Cortex of kidney (tissue), 1 donor: Measurements from ENCODE around the gene CRIP1.

Experiments used
- DNase-seq: peaks from one replicate; lab custom pipeline; 2025; lab: John Stamatoyannopoulos, UW

The CRIP1 gene

DNA sequence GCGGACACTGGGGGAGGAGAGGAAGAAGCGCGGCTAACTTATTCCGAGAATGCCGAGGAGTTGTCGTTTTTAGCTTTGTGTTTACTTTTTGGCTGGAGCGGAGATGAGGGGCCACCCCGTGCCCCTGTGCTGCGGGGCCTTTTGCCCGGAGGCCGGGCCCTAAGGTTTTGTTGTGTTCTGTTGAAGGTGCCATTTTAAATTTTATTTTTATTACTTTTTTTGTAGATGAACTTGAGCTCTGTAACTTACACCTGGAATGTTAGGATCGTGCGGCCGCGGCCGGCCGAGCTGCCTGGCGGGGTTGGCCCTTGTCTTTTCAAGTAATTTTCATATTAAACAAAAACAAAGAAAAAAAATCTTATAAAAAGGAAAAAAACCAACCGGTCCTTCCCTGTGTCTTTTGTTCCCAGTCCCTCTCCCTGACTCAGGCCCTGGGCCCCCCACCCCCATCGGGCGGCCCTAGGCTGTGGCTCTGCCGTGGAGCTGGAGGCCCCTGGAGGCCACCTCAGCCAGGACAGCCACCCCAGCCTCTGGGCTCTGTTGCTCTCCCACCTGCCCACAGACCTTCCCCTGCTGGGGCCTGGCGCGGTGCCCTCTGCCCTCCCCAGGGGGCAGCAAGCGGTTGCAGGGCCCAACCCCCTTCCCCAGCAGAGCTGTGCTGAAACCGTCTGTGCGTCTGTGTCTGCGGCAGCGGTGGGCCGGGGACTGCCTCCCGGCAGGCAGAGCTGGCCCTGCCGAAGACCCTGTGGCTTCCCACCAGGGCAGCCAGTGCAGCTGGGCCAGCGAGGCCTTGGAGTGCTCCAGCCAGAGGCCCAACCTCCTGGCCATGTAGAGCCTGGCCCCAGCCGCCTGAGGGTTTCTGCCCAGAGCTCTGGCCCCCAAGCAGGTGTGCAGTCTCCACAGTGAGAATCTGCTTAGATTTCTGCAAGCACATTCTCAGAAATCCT, 16.1 kb upstream of the CRIP1 start:
- DNase-seq = no peak

DNA sequence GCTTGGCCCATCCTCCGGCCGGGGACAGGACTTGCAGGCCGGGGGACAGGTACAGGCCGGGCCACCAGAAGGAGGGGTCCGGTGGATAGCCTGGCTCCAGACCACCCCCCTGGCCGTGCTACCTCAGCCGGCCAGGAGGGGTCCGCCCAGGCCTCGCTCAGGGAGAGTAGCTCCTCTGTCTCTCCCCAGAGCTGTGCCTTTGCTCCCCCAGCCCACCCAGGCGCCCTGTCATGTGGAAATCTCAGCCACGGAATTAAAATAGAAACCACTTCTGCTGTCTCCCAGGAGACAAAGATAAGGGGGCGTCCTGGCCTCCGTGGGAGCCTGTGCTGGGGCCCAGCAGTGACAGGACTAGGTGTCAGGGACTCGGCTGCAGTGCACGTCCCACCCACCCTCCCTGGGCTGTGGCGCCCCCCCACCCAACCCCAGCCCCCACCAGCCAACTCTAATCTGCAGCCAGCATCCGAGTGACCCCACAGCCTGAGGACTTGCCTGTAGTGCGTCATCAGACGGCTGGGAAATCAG, 15.3 kb upstream of the CRIP1 start:
- no peak for DNase-seq

DNA sequence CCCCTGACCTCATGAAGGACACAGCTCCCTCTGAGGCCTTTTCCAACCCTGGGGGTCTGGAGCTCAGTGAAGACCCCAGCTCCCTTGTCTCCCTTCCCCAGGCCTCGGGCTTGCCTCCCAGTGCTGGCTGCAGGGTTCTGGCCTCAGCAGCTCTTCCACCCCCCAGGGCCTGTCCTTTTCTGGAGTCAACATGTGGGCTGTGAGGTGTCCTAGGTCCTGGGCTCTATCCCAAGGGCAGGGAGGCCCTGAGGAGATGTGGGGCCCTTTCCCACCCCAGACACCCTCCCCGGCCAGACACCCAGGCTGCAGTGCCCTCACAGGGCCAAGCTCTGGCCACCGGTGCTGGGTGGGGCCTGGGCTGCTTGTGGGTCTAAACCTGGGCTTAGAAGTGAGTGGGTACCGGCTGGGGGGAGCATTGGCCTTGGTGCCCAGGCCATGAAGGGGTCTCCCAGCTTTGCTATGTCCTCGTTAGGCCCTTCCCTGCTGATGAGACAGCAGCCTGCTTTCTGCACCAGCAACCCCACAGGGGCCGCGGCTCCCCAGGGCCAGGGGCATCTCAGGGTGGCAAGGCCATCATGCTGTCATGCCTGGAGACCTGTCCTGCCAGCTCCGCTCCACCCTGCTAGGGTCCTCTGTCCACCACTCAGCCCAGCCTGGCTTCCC, 14.7 kb upstream of the CRIP1 start:
- no peak for DNase-seq

DNA sequence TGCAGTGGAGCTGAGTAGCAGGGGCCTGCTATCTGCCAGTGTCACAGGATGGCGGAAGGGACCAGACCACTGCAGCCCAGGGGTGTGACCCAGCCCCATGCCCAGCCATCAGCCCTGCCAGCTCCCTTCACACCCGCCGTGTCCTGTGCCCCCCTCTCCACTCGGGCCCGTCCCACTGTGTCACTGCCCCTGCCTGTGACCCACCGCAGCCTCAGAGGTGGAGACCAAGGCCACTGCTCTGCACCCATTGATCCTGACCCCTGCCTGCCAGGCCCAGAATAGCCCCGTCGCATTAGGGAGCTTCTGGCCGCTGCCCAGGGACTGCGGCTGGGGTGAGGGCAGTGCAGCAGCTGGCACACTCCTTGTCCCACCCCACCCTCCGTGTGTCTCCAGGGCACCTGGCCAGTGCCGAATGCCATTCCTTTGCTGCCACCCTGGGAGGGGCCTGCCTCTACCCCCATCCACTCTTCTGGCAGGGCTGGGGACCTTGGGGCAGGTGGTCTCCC, 14.1 kb upstream of the CRIP1 start:
- DNase-seq = no peak

DNA sequence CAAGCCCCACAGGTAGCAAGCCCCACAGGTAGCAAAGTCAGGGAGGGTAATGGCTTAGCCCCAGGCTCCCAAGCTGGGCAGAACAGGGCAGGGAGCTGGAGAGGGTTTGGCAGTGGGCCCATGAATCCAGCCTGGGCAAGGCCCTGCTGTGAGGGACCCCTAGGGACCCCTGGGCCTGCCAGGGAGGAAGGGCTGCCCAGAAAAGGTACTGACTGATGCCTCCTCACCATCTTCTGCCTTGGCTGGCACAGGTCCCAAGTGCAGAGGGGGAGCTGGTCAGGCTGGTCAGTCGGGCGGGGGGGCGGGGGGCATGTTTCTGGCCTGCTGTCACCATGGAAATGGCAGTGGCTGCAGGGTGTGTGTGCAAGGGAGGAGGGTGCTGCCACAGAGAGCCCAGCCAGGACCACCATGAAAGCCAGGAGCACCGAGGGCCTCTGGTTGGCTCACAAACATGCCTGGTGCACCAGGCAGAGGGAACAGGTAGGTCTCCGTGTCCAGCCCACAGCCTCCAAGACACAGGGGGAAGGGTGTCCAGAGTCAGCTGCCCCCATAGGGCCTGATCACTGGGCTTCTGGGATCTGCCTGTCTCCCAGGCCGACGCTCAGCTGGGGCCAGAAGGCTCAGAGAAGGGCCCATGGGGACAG, 13.5 kb upstream of the CRIP1 start:
- DNase-seq = no peak

DNA sequence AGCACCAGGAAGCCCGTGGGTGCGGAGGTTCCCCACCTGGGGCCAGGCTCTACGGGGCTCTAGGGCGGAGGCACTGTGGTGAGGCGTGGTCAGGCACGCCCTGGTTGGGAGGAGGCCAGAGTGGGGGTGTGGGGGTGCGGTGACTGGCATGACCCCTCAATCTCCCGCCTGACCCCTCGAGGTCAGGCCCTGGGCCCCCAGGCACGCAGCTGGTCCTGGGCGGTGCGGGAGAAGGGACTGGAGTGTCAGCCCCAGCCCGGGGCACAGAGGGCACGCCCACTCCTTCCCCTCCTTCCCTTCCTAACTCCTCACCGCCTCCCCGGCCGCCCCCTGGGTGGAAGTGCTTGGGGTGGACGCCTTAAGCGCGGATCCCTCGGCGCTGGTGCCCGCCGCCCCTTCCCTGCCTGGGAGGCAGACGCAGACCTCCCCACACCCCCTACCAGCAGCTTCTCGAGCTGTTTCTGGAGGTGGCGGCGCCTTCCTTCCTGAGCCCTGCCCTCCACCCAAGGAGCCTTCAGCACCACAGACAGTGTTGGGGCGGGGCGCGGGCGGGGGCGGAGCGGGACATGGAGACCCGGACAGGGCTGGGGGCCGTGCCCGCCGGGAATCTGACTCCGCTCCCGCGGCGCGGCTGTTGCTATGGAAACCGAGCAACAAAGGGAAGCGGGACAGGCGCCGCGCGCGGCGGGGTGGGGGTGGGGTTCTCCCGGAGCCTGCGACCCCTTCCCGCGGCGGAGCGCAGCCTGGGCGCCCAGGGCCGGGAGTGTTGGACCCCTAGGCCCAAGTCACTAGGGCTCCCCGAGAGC, 12.8 kb upstream of the CRIP1 start:
- no peak for DNase-seq

DNA sequence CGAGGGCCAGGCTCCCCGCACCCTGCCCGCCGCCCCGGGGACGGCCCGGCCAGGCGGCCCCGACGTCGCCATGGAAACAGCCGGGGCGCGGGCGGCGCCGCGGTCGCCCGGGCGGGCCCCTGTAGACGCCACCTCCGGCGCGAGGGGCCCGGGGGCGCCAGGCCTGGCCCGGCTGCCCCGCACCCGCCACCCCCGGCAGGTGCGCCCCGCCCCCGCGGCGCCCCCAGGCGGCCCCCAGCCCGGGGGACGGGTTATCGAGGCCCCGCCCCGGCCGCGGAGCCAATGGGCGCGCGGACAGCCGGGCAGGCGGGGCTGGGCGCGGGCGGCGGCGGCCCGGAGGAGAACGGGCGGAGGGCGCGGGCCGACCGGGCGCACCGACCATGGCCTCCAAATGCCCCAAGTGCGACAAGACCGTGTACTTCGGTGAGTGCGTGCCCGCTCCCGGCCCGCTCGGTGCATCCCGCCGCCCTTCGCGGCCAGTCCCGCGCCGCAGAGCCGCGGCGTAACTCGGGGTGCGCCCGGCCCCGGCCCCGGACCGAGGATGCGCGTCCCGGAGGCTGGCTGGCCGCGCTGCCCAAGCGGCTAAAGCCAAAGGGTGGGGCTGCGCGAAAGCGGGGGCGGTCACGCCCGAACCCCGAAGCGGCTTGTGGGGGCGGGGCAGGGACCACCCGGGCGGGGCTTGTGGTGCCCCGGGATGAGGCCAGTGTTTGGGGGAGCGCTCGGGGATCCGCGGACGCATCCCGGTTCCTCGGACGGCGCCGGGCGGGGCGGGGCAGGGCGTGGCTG, 12.0 kb upstream of the CRIP1 start, which contains the start of gene CRIP2:
CRIP2 (plus strand) TSS at position 339 of the 786 bp plus-strand sequence; CDS start at position 381, 42 bp downstream.
- no peak for DNase-seq

DNA sequence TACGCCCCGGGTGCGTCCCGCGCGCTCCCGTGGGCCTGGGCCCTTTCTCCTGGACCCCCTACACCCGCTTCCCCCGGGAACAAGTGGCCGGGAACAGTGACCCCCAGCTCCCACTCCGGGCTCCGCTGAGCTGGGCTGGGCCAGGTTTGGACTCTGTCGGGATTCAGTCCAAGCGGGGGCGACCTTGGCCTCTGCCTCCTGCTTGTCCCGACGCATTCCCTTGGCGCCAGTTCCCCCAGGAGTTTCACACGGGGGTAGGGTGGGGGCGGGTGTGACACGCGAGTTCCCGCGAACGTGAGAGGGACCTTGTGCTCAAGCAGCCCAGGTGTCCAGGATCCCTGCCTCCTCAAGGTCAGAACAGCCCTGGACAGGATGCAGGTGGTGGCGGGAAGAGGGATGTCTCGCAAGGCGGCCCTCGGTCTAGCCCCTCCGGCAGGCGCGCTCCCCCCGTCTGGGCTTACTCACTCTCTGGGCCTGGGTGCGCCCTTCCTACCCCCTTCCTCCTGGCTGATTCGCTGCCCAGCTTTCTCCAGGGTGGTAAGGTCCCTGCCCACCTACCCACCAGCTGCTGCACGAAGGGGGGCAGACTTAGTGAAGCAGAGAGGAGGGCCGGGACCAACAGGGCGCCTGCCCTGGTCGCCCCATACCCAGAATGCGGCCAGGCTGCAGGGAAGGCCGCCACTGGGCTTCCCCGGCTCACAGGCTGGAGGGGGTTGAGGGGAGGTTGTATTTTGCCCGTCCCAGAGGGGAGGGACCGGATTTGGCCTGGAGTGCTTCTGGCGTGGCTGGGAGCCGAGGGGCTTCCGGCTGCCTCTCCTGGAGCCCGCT, 11.2 kb upstream of the CRIP1 start:
- no peak for DNase-seq

DNA sequence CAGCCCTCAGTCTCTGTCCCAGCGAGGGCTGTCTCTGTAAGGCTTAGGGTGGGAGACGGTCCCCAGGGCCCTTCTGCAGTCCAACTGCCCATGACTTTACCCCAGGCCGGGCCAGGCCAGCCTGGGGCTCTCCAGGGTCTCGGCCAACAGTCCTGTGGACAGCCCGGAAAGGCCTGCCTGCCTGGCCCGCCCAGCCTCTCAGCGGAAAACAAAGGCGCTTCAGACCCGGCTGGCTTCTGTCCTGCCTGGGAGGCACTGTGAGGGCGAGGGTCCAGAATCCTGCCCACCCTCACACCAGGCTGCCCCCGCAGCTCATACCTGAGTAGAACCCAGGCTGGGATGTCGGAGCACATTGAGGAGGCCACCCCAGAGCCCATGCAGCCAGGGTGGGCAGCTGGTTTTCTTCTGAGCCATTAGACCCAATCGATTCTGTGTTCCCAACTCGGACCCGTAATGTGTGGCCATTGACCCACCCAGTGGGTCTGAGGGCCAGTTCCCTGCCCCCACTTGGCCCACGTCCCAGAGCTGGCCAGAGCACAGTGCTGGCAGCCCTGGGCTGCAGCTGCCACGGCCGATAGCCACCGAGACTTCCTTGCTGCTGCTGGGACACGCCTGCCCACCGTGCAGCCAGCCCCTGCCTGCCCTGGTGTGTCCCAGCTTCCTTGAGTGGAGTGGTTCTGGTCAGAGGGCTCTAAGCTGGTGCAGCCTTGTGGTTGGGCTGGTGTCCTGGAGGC, 10.4 kb upstream of the CRIP1 start:
- DNase-seq = no peak

DNA sequence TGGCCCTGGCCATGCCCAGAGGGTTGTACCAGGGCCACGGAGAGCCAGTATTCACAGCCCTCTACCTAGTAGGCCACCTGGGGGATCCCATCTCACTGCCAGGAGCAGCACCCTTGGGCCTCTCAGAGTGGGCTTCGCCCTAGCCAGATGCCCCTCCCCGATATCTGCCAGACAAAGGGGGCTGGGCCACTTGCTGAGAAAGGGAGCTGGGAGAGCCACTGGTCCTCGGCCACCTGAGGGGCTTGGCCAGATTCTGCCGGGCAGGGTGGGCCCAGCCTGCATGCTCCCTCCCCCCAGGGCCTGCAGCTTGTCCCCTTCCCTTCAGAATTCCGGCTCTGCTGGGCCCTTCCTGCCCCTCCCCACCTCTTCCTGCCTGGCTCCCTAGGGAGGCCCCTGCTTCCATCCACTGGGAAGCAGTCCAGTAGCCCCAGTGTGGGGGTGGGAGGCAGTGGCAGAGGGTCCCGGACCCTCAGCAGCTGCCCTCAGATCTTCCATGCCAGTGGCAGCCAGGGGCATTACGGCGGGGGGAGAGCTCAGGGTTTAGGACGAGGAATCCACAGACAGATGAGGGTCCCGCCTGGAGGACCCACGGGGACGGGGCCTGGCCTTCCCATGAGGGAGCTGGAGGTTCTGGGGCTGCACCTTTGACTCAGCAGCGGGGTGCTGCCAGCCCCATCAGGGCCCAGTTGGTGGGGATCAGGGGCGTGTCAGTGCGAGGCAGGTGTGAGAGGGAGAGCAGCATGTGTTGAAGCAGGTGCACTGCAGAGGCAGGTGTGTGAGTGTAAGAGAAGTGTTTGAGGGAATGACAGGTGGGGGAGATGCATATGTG, 9.6 kb upstream of the CRIP1 start:
- no peak for DNase-seq

DNA sequence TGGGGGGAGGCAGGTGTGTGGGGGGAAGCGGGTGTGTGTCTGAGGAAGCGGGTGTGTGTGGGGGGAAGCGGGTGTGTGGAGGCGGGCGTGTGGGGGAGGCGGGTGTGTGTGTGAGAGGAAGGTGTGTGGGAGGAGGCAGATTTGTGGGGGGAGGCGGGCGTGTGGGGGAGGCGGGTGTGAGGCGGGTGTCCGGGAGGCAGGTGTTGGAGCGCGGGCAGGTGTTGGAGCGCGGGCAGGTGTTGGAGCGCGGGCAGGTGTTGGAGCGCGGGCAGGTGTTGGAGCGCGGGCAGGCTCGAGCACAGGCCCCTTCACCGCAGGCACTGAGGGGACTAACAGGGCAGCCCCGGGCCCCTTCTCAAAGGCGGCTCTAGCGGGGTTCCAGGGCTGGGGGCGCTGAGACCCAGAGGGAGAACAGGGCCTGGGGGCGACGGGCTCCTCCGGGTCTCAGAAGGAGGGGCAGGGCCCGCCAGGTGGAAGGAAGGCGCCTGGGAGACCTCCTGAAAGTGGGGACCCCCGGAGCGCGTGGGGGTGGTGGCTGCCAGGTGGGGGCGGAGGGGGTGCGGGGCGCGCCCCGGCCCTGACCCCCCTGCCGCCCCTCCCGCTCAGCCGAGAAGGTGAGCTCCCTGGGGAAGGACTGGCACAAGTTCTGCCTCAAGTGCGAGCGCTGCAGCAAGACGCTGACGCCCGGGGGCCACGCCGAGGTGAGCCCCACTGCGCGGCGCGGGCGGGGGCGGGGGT, 8.9 kb upstream of the CRIP1 start:
- no peak for DNase-seq

DNA sequence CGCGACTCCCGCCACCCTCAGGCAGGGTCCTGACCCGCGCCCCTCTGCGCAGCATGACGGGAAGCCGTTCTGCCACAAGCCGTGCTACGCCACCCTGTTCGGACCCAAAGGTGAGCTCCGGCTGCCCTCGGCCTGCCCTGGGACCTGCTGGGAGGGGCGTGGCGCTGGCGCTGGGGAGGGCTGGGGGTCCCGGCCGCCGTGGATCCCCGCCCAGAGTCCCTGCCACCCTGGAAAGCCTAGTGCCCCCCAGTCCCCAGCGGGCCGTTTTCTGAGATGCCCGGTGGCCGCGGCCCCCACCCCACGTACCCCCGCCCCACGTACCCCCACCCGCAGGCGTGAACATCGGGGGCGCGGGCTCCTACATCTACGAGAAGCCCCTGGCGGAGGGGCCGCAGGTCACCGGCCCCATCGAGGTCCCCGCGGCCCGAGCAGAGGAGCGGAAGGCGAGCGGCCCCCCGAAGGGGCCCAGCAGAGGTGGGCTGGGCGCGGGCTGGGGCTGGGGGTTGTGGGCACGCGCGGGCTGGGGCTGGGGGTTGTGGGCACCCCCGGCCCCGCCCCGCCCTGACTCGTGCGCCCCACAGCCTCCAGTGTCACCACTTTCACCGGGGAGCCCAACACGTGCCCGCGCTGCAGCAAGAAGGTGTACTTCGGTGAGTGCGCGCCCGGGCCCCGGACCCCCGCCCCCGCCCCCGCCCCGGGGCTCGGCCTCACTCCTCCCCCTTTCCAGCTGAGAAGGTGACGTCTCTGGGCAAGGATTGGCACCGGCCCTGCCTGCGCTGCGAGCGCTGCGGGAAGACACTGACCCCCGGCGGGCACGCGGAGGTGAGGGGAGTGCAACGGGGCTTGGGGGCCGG, 8.1 kb upstream of the CRIP1 start:
- DNase-seq = no peak

DNA sequence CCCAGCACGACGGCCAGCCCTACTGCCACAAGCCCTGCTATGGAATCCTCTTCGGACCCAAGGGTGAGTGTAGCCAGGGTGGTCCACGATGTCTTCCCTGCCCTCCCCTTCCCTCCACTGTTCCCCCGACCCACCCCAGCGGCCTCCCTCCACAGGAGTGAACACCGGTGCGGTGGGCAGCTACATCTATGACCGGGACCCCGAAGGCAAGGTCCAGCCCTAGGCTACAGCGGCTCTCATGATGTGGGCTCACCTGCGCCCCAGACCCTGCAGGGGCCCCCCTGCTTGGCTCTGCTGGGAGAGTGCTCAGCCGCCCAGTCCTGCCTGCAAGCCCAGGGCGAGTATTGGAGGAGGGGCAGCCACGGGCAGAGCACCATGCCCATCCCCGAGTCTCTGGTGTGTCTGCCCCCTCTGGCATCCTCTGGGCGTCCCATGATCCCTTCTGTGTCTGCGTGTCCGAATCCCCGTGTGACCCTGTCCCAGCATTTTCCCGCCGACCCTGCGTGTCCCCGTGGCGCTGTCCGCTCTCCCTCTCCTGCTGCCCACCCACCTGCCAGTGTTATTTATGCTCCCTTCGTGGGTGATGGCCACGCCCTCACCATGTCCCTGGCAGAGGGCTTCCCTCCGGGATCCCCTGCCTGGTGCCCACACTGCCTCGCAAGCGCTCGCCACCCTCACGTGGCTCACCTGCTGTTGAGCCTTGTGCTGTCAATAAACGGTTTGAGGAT, 7.1 kb upstream of the CRIP1 start:
- no peak for DNase-seq

DNA sequence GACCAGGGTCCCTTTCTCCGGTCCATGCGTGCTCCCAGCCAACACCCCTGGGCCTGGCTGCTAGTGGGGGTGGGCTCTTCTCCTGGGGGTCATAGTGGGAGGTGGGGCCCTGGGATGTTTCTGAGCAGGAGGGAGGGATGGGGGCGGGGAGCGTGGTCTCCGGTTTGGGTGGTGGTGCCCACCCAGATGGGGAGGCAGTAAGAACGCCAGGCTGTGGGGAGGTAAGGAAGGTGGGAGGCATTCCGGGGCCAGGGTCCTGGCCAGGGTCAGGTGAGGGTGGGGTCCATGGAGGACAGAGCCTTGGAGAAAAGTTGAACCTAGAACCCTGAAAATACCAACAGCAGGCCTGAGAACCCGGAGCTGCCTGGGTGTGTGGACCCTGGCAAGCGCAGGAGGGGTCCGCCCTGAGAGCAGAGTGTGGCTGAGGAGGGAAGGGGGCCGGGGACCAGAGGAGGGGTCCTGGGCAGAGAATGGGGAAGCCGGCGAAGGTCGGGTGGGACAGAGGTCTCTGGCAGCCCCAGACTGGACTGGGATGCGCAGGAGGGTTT, 6.4 kb upstream of the CRIP1 start:
- DNase-seq = no peak
